ENCODE results near the gene NAALADL2.

The NAALADL2 gene

DNA sequence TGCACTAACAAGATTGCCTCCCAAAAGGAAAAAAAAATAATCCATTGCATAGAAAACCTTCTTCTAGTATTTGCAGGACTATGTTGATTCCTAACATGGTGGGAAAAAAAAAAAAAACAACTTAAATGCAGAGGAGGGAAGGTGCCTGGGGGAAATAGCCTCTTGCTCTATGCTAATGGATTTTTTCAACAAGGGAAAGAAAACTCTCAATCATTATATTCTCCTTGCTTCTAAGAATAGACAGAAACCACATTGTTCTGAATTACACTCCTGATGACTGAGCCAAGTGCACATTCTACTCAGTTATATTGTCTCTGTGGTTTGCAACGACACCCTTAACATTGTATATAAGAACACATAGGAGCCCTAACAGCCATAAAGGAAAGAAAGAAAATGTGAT is 760.2 kb downstream of the NAALADL2 start:
- no peak overlapping the region for H3K27ac ChIP-seq
- TF ChIP-seq ZFX (IDR thresholded peaks at IDR 0.05; ENCODE audit: borderline replicate concordance) (no peak), CTCF (IDR thresholded peaks at IDR 0.05) (no peak)

GRCh38 chr3:175620093-175620492 is 761.0 kb downstream of the NAALADL2 start:
- H3K27ac ChIP-seq: no peak overlapping the region
- TF ChIP-seq CTCF (IDR thresholded peaks at IDR 0.05) (no peak), ZFX (IDR thresholded peaks at IDR 0.05; ENCODE audit: borderline replicate concordance) (no peak)

DNA sequence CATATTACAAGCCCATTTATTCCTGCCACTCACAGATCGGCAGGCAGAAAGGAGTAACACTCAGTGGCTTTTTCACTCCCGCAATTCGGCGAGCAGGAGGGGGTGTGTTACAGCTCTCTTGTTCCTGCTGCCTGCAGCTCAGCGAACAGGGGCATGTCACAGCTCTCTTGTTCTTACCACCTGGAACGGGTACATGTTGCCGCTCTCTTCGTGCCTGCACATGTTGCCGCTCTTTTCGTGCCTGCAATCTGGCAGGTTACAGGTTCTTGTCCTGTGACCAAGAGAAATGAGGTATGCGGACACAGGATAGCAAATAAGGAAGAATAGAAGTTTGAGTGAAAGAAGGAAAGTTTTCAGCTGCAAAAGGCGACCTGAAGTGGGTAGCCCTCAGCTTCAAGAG is 761.4 kb downstream of the NAALADL2 start:
- TF ChIP-seq ZFX (IDR thresholded peaks at IDR 0.05; ENCODE audit: borderline replicate concordance): no peak
- no peak for TF ChIP-seq CTCF (IDR thresholded peaks at IDR 0.05)
- H3K27ac ChIP-seq: no peak overlapping the region

DNA sequence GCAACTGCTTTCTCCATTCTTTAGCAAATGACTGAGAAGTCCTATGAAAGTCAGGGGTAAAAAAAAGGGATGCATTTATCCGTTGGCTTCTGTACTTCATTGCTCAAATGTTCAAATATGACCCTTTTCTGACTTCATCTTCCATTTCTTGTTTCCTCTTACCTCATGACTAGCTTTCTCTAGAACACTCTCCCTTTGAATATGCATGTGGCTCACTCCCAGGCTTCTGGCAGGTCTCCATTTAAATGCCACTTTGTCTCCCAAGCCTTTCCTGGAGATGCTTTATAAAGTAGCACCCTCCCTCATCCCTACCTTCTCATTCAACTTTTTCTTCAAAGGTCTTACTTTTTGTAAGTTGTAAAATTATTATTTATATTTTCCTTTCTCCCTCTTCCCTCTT is 781.8 kb downstream of the NAALADL2 start:
- no peak overlapping the region for H3K27ac ChIP-seq
- no peak for TF ChIP-seq ZFX (IDR thresholded peaks at IDR 0.05; ENCODE audit: borderline replicate concordance)
- TF ChIP-seq CTCF (IDR thresholded peaks at IDR 0.05): no peak

DNA sequence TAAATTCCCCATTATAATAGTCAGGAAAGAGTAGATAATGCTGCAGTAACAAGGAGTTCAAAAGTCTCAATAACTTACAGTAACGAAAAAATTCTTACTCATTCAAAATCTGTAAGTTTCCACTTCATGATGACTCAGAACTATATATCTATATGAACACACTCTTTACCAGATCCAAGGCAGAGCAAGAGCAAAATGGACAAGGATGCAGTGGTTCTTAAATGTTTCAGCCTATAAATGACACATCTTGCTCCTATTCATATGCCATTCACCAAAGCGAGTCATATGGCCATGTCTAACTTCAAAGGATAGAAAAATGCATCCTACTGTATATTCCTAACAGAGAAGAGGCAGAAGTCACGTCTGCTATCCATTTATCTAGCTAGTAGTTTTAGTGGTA is 787.7 kb downstream of the NAALADL2 start:
- TF ChIP-seq CTCF (IDR thresholded peaks at IDR 0.05): no peak
- no peak for TF ChIP-seq ZFX (IDR thresholded peaks at IDR 0.05; ENCODE audit: borderline replicate concordance)

GRCh38 chr3:175648899-175649298 is 789.8 kb downstream of the NAALADL2 start:
- no peak overlapping the region for H3K27ac ChIP-seq
- TF ChIP-seq CTCF (IDR thresholded peaks at IDR 0.05) (no peak), ZFX (IDR thresholded peaks at IDR 0.05; ENCODE audit: borderline replicate concordance) (no peak)

More for the DNA sequence above, 787.7 kb downstream of the NAALADL2 start:
- no peak overlapping the region for H3K27ac ChIP-seq

DNA sequence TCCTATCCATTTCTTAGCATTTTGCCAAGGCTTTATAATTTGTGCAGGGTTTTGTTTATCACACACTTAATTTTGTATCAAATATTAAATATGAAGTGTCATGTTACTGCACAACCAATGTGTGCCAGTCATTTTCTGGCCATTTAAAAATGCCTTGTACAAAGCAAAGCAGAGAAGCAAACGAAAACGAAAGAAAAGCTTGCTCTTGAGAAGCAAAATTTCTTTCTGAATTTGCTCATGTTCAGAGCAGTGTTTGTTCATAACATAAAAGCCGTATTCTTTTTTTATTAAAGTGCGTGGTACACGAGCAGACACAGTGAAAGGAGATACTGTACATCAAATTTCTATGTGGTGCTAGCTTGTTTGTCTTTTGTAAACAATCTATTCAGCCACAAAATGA is 792.6 kb downstream of the NAALADL2 start:
- TF ChIP-seq ZFX (IDR thresholded peaks at IDR 0.05; ENCODE audit: borderline replicate concordance) (no peak), CTCF (IDR thresholded peaks at IDR 0.05) (no peak)
- H3K27ac ChIP-seq: no peak overlapping the region
